WTC11 (cell line): ENCODE results near the gene CGGBP1.

ENCODE experiments used
- JUN ChIP-seq: sonication (generic); formaldehyde crosslinking; IDR thresholded peaks from 2 replicates; pipeline ENCODE4 v1.8.0; 2023; ENCODE audit warnings: mild to moderate bottlenecking, missing genetic modification reagents
- RELA ChIP-seq: sonication (generic); formaldehyde crosslinking; IDR thresholded peaks from 2 replicates; pipeline ENCODE4 v1.8.1; 2022; ENCODE audit warnings: missing genetic modification reagents, mild to moderate bottlenecking, borderline replicate concordance
- TF ChIP-seq, protein P1 (sequence below): sonication (generic); formaldehyde crosslinking; IDR thresholded peaks from 2 replicates; pipeline ENCODE4 v1.8.1; 2022; ENCODE audit warnings: low read depth, mild to moderate bottlenecking, moderate library complexity, missing genetic modification reagents, borderline replicate concordance
- TF ChIP-seq, protein P2 (sequence below): fragments of 200-600 bp; IDR thresholded peaks from 2 replicates; pipeline ENCODE4 v1.8.0; 2022; ENCODE audit warnings: antibody characterized with exemption

DNA sequence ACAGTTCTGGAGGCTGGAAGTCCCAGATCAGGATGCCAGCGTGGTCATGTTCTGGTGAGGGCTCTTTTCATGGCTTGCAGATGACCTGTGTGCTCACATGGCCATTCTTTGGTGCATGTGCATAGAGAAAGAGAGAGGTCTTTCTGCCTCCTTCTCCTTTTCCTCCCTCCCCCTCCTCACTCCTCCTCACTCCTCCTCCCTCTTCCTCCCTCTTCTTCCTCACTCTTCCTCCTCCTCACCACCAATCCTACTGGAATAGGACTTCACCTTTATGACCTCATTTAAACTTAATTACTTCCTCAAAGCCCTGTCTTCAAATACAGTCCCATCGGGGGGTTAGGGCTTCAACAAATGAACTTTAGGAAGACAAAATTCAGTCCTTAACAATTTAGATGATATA is 24.0 kb upstream of the CGGBP1 start:
- TF ChIP-seq RELA (CRISPR knock-in tag) (no peak), JUN (no peak)
- TF ChIP-seq, protein P1, sequence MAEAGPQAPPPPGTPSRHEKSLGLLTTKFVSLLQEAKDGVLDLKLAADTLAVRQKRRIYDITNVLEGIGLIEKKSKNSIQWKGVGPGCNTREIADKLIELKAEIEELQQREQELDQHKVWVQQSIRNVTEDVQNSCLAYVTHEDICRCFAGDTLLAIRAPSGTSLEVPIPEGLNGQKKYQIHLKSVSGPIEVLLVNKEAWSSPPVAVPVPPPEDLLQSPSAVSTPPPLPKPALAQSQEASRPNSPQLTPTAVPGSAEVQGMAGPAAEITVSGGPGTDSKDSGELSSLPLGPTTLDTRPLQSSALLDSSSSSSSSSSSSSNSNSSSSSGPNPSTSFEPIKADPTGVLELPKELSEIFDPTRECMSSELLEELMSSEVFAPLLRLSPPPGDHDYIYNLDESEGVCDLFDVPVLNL, result no peak
- TF ChIP-seq, protein P2, sequence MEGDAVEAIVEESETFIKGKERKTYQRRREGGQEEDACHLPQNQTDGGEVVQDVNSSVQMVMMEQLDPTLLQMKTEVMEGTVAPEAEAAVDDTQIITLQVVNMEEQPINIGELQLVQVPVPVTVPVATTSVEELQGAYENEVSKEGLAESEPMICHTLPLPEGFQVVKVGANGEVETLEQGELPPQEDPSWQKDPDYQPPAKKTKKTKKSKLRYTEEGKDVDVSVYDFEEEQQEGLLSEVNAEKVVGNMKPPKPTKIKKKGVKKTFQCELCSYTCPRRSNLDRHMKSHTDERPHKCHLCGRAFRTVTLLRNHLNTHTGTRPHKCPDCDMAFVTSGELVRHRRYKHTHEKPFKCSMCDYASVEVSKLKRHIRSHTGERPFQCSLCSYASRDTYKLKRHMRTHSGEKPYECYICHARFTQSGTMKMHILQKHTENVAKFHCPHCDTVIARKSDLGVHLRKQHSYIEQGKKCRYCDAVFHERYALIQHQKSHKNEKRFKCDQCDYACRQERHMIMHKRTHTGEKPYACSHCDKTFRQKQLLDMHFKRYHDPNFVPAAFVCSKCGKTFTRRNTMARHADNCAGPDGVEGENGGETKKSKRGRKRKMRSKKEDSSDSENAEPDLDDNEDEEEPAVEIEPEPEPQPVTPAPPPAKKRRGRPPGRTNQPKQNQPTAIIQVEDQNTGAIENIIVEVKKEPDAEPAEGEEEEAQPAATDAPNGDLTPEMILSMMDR, result no peak
